WERI-Rb-1 (cell line): ENCODE measurements around the gene MACROD2.

Experiments
- DNase-seq: peaks from one replicate; pipeline ENCODE4 v3.0.0-alpha.2; 2020
- H3K27ac ChIP-seq: fragments of 250-450 bp; sonication (Bioruptor Pico); 2 replicates; pipeline ENCODE4 v1.5.1; 2020; ENCODE audit warnings: mild to moderate bottlenecking, moderate library complexity
- H3K27me3 ChIP-seq: fragments of 250-450 bp; sonication (Bioruptor Pico); 2 replicates; pipeline ENCODE4 v1.5.1; 2021; ENCODE audit warnings: mild to moderate bottlenecking, low read depth, moderate library complexity; ENCODE audit not compliant: insufficient read depth, severe bottlenecking
- H3K36me3 ChIP-seq: fragments of 250-450 bp; sonication (Bioruptor Pico); 2 replicates; pipeline ENCODE4 v1.5.1; 2020; ENCODE audit warnings: mild to moderate bottlenecking, moderate library complexity
- H3K4me3 ChIP-seq: 2 replicates; pipeline ENCODE4 v1.5.1; 2011; ENCODE audit warnings: low read depth, mild to moderate bottlenecking, control low read depth, low read length
- H3K9me3 ChIP-seq: fragments of 250-450 bp; sonication (Bioruptor Pico); 2 replicates; pipeline ENCODE4 v1.5.1; 2021; ENCODE audit warnings: mild to moderate bottlenecking, moderate library complexity; ENCODE audit not compliant: severe bottlenecking
- CTCF ChIP-seq: IDR thresholded peaks from 2 replicates; pipeline ENCODE4 v1.5.1; 2011; ENCODE audit warnings: low read depth, mild to moderate bottlenecking, control low read depth, inconsistent platforms, low read length

The MACROD2 gene

DNA sequence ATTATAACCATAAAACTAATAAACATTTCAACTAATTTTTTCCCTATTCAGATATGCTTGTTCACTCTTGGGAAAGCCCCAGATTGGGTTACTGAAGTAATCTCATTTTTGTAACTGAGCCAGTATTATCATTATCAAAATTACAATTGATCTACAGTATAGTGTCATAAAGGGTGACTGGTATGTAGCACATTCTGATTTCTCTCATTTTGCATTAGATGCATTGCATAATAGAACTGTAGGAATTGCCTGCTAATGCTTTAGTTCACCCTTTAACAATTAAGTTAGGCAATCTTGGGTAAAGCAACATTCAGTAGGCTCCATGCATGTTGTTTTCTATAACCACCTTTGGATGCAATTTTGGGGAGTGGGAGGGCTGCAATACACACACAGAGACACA lies 492.9 kb downstream of the MACROD2 start:
- TF ChIP-seq CTCF: no peak
- no peaks in the 10 kb centered on the region for H3K9me3 ChIP-seq
- H3K36me3 ChIP-seq: no peaks in the 10 kb centered on the region

DNA sequence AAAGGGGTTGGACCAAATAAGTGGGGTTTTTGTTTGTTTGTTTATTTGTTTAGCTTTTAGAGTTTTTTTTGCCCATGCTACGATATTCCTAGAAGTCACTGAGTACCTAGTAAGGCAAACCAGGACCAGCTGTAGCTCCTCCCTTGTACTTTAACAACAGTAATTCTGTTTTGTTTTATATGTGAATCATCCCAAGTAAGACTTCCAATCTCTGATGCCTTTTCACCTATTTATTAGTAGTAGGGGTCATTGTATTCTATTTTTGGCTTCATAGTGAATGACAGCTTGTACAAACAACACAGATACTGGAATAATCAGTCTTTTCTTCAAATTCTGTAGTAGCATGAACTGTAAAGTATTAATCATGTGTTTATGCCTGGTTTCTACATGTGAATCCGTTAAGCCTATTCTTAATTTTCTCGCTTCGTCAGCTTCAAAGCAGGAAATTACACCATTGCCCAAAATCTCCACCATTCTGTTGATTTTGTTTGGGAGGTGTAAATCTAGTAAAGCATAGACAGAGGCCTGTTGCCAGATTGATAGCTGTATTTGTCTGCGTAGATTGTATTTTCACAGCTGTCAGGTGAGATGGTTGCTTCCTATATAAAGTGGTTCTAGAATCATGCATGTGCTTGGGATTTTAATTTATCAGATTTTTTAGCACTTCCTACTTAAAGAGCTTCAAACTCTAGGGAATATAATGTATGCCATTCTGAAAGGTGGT lies 493.6 kb downstream of the MACROD2 start:
- TF ChIP-seq CTCF: no peak
- no peaks in the 10 kb centered on the region for H3K27me3 ChIP-seq
- no peak for DNase-seq
- H3K9me3 ChIP-seq: no peaks in the 10 kb centered on the region
- H3K36me3 ChIP-seq: no peaks in the 10 kb centered on the region
- H3K27ac ChIP-seq: no peak overlapping the region
- H3K4me3 ChIP-seq: no peak overlapping the region

More for the DNA sequence above, 492.9 kb downstream of the MACROD2 start:
- DNase-seq: no peak
- H3K27me3 ChIP-seq: no peaks in the 10 kb centered on the region
- no peak overlapping the region for H3K4me3 ChIP-seq
- no peak overlapping the region for H3K27ac ChIP-seq

DNA sequence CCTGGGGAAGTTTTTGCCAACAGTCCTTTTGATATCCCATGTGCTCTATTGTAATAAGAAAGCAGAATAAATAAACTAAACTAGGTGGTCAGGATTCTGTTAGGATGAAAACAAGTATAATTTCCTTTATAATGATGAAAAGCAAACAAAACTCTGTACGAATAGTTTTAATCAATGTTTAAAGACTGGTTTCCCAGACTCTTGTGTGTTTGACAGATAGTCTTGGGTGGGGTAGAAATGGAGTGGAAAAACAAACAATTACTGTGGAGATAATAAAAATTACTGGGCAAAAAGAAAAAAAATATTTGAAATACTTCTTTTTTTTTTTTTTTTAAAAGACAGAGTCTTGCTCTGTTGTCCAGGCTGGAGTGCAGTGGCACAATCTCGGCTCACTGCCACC lies 494.2 kb downstream of the MACROD2 start:
- no peak for TF ChIP-seq CTCF
- no peak overlapping the region for H3K27ac ChIP-seq
- no peak for DNase-seq
- no peaks in the 10 kb centered on the region for H3K36me3 ChIP-seq
- no peak overlapping the region for H3K4me3 ChIP-seq
- H3K9me3 ChIP-seq: no peaks in the 10 kb centered on the region
- H3K27me3 ChIP-seq: no peaks in the 10 kb centered on the region

DNA sequence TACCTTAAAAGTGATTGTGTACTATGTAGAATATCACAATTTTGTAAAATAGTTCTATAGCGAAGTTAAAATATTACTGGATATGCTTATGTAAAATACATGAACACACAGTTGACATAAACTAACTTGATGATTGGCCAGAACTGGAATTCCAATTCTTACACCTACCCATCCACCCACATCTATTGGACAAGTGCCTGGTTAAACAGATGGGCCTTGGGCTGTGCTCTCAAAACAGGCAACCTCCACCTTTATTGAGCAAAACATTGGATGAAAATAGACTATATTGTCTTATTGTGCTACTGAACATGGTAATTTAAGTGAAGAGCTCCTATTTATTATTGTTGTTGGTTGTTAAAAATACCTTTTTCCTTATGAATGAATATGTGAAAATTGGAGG lies 496.1 kb downstream of the MACROD2 start:
- no peaks in the 10 kb centered on the region for H3K36me3 ChIP-seq
- no peak for TF ChIP-seq CTCF
- H3K27ac ChIP-seq: no peak overlapping the region
- no peak for DNase-seq
- H3K9me3 ChIP-seq: no peaks in the 10 kb centered on the region
- H3K27me3 ChIP-seq: no peaks in the 10 kb centered on the region
- H3K4me3 ChIP-seq: no peak overlapping the region

DNA sequence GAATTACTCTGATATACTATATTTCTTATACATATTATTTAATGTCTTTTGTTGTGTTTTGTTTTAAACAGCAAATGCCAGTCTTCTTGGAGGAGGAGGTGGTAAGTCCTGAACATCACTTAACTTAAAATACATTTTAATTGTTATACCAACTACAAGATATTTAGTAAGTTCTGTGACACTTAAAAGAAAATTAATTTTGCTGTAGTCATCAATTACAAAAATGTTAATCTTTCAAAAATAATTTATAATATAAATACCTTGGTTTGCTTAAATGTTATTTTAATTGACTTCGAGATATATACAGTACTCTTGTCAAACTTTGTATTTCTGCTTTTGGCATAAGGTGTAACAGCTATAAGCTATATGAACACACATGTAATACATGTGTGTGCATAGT lies 498.1 kb downstream of the MACROD2 start:
- Histone ChIP-seq H3K27ac (no peak overlapping the region), H3K27me3 (no peaks in the 10 kb centered on the region), H3K9me3 (no peaks in the 10 kb centered on the region), H3K4me3 (no peak overlapping the region), H3K36me3 (no peaks in the 10 kb centered on the region)
- no peak for DNase-seq
- no peak for TF ChIP-seq CTCF

- no peak for DNase-seq
- Histone ChIP-seq H3K27ac (no peak overlapping the region), H3K36me3 (no peaks in the 10 kb centered on the region), H3K27me3 (no peaks in the 10 kb centered on the region), H3K9me3 (no peaks in the 10 kb centered on the region), H3K4me3 (no peak overlapping the region)
- no peak for TF ChIP-seq CTCF
Observed at GRCh38 chr20:14494355-14494754, 499.0 kb downstream of the MACROD2 start.
